GM12874 (cell line): ENCODE data around the gene RPP40.
A peak's percentile ranks its signal among the peaks of the same experiment; 100 is the strongest.

Experiments
- CTCF ChIP-seq: IDR thresholded peaks from 2 replicates; pipeline ENCODE4 v1.5.1; 2011; ENCODE audit warnings: low read depth, mild to moderate bottlenecking, control low read depth, low read length, moderate library complexity; ENCODE audit not compliant: insufficient read depth

The RPP40 gene

GRCh38 chr6:5003604-5004372 lies at the start of gene RPP40:
RPP40 (minus strand) TSS chr6:5004037; CDS start chr6:5004002, 35 bp downstream.
- TF ChIP-seq CTCF = peak; percentile 89

- no peak for TF ChIP-seq CTCF
Observed at GRCh38 chr6:5053038-5053437, 49.2 kb upstream of the RPP40 start.

GRCh38 chr6:5051394-5051793 lies 47.6 kb upstream of the RPP40 start:
- no peak for TF ChIP-seq CTCF

- TF ChIP-seq CTCF = no peak
Observed at GRCh38 chr6:5050009-5050408, 46.2 kb upstream of the RPP40 start.

GRCh38 chr6:5046430-5046829 lies 42.6 kb upstream of the RPP40 start:
- TF ChIP-seq CTCF = no peak

- TF ChIP-seq CTCF = no peak
Observed at GRCh38 chr6:5045416-5045815, 41.6 kb upstream of the RPP40 start.

- TF ChIP-seq CTCF = no peak
Observed at GRCh38 chr6:5044866-5045265, 41.0 kb upstream of the RPP40 start.
